NOMO-1 treated with DMSO at 0.1 percent for 48 hours (cell line): Measurements from ENCODE around the gene PPM1K.

Experiments used
- DNase-seq: peaks from one replicate; lab custom pipeline; 2025; ENCODE audit not compliant: unreplicated experiment; lab: John Stamatoyannopoulos, UW

PPM1K gene

DNA sequence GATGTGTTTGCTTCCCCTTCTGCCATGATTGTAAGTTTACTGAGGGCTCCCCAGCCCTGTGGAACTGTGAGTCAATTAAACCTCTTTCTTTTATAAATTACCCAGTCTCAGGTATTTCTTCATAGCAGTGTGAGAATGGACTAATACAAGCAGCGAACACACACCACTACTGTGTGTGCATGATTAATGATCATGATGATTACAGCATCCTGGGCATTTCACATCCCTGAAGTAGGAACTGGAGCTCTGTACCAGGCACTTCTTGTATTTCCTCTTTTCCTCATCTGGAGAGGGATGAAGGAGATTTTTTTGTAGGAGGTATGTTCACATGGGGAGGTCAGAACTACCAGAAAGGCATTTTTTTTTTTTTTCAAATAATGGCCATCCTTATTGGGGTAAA, 60.8 kb downstream of the PPM1K start:
- DNase-seq: no peak

DNA sequence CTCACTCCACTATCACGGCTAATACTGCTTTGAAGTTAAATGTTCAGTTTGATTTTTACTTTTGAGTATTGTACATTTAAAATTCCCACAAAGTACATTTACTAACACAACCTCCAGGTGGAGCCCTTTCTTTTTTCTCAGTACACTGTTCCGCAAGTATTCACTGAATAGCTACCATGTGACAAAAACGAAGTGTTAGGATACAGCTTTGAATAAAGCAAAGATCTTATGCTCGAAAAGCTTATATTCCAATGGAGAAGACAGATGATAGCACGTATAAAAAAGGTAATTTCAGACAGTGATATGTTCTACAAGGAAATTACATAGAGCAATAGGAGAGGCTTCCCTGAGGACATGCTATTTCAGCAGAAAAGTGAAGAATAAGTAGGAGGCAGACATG, 65.3 kb downstream of the PPM1K start:
- DNase-seq: peak; percentile 53

DNA sequence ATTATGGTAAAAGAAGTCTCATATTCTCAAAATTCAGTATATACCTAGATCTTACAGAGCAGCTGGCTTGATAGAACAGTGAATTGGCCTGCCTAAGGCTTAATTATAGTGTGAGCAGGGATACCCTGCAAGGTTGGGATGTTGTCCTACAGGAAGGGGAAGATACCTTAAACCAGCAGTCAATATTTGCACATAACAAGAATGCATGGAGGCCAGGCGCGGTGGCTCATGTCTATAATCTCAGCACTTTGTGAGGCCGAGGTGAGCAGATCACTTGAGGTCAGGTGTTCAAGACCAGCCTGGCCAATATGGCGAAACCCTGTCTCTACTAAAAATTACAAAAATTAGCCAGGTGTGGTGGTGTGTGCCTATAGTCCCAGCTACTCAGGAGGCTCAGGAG, 67.2 kb downstream of the PPM1K start:
- no peak for DNase-seq

DNA sequence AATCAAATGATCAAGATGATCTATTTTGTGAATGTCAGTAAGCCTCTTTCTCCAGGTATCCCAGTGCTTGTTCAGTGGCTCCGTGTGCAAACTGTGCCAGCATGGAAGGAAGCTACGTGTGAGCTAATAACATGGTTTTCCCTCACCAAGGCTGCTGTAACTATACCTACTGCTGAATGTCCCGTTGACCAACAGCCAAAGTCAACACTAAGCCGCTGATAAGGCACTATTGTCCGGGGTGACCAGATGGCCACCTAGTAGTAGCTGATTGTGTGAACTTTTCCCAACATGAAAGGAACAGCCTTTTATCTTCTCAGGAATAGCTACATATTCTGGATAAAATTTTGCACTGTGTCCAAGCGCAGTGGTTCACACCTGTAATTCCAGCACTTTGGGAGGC, 68.0 kb downstream of the PPM1K start:
- no peak for DNase-seq

DNA sequence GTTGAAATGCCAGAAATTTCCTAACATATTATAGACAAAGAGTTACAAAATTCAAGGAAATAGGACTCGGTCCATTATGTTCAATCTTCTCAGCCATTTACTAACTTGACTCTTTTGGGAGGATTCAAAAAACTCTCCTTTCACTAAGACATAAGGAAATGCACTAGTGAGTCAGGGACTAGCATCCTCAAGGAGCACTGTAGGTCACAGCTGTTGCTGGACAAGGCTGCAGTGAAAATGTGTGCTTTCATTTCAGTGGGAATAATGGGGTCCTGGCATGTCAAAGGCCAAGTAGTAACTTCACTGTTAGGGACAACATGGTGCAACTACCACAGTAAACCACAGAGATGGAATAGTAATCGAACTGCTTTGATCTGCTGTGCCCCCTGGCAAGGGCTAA, 69.0 kb downstream of the PPM1K start:
- no peak for DNase-seq

DNA sequence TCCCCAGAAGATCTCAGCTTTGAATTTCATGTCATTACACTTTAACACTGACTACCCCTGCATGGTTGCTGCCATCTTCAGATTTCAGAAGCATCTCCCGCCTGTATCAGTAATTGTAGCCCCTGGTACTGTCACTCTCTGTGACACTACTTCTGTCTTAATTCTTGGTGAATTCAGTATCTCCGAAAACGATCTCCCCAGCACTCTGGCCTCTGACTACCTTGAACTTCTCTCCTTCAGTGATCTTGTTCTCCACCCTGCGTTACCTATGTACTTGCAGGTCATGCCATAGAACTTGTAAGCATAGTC, 72.2 kb downstream of the PPM1K start:
- no peak for DNase-seq

DNA sequence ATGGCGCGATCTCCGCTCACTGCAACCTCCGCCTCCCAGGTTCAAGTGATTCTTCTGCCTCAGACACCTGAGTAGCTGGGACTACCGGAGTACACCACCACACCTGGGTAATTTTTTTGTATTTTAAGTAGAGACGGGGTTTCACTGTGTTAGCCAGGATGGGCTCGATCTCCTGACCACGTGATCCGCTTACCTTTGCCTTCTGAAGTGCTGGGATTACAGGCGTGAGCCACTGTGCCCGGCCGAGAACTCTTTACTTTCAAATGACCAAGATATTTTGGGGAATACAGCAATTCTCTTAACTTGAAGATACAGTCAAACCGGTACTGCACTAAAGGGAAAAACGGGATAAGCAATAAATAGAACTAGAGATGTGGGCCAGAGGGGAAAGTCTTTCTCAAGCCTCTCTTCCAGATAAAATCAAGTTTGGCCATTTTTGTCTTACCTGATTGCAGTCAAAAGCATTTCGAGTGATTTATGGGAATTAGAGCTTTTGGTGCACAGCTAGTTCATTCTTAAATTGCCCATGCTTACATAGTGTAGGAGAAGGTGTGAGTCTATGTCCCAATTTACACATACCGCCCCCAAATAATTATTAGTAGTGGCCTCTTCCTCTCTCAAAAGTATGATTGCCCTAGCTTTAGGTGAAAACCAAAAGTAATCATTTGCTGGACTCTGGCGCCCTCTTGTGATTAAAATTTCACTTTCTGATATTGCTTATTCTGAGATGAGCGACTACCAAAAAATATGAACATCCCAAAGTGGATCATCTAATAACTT, 72.7 kb downstream of the PPM1K start:
- peak; percentile 54 for DNase-seq

DNA sequence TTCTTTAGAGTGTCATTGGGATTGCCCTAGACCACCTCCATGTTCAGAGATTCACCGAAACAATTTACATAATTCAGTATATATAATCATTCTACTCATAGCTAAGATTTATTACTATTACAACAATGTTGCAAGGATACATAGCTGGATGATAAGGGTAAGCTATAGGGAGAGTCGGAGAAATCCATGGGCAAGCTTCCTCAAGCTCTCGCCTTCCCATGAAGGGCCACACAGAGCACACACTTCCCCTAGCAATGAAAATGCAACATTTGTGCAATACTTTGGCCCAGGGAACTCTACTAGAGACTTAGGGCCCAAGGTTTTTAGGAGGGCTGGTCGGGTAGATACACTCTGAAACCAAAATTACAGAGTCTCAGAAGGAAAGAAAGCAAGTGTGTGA, 76.2 kb downstream of the PPM1K start:
- DNase-seq: no peak
